Superior temporal gyrus (tissue), 1 donor: Measurements from ENCODE around the gene ZG16.
"Not testable (repeated sequence)": the region's sequence is repeated elsewhere in the genome, so short reads cannot be mapped to it uniquely, and the experiment has no call there.

ENCODE experiments used
- DNase-seq: peaks from one replicate; pipeline ENCODE4 v3.0.0-alpha.2; 2016; ENCODE audit errors: extremely low spot score

ZG16 gene

GRCh38 chr16:29787155-29787554 lies 9.1 kb downstream of the ZG16 start:
- DNase-seq, result not testable (repeated sequence)

- DNase-seq, result no peak
Observed at GRCh38 chr16:29789775-29790182, 11.7 kb downstream of the ZG16 start.

- DNase-seq, result peak; percentile 98
Observed at GRCh38 chr16:29790183-29790948, 12.3 kb downstream of the ZG16 start, which contains the start of gene KIF22. Gene KIF22 (plus strand): TSS chr16:29790751. CDS start chr16:29790760, 9 bp downstream.

DNA sequence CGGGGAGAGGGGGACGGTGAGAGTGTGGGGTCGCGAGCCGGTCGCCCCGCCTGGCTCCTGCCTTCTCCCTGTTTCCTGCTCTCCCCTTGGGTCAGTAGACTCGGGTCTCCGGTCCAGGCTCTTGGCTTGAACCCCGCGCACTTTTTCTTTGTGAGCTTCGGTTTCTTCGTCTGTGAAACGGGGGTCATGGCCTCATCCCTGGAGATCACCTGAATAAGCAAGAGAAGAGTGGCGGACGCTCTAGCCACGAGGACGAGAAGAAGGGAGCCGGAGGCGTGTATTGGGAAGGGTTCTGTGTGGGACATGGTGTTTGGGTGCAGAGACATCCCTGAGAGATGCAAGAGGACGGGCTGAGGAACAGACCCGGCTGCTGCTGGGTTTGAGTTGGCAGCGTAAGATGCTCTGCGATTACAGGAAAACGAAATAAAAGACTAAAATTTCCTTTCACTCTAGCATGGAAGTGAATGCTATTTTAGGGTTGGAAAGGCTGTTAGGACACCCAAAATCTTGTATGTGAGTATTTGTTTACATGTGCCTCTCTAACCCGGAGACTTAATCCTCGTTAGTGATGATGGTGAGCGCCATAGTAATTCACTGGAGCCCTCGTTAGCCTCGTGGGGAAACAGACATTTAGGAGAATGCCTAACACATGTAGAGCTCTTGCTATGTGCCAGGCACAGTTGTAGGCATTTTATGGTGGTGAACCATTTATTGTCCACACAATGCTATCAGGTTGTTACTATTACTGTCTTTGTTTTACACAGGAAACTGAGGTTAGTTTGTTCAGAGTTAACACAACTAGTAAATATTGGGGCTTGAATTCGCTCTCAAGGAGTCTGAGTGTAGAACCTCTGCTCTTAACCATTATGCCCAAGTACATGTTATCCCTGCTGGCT lies 13.1 kb downstream of the ZG16 start:
- DNase-seq, result peak; percentile 20

- DNase-seq, result no peak
Observed at GRCh38 chr16:29791845-29792807, 14.1 kb downstream of the ZG16 start.

DNA sequence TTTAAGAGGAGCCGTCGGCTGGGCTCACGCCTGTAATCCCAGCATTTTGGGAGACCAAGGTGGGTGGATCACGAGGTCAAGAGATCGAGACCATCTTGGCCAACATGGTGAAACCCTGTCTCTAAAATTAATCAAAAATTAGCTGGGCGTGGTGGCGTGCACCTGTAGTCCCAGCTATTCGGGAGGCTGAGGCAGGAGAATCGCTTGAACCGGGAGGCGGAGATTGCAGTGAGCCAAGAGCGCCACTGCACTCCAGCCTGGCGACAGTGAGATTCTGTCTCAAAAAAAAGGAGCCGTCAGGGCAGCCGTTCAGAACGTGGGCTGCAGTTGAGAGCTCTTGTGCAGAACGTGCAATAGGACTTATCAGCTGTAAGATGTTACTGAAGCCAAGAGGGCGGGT lies 15.1 kb downstream of the ZG16 start:
- not testable (repeated sequence) for DNase-seq

GRCh38 chr16:29794231-29794710 lies 16.2 kb downstream of the ZG16 start:
- no peak for DNase-seq

DNA sequence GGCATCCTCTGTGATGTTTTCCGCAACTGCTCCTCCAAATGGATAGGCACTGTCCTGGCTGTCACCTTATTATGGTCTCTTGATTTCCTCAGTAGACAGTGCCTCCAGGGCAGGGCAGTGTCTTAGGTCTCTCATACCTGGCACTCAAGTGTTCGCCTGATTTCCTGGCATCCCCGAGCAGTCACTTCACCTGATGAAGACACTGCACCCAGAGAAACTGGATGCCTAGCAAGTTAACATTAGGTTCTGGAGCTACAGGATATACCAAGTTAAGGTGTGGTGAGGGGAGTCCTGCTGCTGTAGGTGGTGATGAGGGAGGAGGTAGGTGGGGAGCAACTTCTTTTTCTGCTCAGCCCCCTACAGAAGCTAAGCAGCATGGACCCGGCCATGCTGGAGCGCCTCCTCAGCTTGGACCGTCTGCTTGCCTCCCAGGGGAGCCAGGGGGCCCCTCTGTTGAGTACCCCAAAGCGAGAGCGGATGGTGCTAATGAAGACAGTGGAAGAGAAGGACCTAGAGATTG lies 24.4 kb downstream of the ZG16 start:
- no peak for DNase-seq

DNA sequence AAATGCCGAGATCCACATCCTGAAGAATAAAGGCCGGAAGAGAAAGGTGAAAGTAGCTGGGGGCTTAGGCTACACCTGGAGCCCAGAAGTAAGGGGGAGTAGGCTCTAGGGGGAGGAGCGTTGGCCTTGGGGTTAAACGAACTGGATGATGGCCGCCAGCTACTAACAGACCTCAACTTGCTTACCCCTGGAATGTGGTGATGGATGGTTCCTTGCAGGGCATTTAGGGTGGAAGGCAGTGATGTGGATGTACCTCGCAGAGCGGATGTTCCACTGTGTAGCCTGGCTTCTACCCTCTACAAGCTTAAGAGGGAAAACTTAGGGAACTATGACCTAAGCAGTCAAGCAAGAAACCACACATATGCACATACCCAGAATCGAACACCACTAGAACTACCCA lies 26.0 kb downstream of the ZG16 start:
- no peak for DNase-seq

DNA sequence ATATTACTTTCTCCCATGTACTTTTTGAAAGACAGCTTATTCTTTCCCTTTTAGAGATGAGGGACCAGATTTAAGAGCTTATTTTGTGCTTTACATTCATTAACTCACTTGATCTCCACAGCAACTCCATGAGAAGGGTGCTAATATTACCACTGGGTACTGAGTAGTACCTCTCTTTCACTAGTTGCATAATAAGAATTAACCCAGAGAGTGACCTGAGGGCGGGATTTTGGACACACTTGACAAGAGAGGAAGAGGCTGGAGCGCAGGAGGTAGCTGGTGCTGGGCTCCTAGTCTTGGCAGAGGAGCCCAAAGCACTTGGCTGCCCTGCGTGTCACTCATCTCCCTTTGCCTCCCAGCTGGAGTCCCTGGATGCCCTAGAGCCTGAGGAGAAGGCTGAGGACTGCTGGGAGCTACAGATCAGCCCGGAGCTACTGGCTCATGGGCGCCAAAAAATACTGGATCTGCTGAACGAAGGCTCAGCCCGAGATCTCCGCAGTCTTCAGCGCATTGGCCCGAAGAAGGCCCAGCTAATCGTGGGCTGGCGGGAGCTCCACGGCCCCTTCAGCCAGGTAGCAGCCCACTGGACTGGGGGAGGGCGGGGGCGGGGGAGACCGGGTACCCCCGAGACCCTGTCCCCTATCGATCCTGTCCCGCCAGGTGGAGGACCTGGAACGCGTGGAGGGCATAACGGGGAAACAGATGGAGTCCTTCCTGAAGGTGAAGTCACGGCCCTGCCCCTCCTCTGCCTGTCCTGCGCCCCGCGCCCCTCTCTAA lies 26.6 kb downstream of the ZG16 start:
- peak; percentile 41 for DNase-seq

GRCh38 chr16:29805232-29806098 lies 27.4 kb downstream of the ZG16 start:
- peak; percentile 95 for DNase-seq

GRCh38 chr16:29806099-29806579 lies 28.1 kb downstream of the ZG16 start, which contains the start of gene MAZ:
Gene MAZ (plus strand): TSS chr16:29806529. CDS start chr16:29806702, 173 bp downstream.
- no peak for DNase-seq

DNA sequence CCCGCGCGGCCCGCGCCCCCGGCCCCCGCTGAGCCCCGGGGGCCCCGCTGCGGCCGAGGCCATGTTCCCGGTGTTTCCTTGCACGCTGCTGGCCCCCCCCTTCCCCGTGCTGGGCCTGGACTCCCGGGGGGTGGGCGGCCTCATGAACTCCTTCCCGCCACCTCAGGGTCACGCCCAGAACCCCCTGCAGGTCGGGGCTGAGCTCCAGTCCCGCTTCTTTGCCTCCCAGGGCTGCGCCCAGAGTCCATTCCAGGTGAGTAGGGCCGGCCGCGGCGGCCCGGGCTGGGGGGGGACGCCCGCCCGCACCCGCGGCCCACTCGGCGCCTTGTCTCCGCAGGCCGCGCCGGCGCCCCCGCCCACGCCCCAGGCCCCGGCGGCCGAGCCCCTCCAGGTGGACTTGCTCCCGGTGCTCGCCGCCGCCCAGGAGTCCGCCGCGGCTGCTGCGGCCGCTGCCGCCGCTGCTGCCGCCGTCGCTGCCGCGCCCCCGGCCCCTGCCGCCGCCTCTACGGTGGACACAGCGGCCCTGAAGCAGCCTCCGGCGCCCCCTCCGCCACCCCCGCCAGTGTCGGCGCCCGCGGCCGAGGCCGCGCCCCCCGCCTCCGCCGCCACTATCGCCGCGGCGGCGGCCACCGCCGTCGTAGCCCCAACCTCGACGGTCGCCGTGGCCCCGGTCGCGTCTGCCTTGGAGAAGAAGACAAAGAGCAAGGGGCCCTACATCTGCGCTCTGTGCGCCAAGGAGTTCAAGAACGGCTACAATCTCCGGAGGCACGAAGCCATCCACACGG lies 28.8 kb downstream of the ZG16 start:
- DNase-seq, result no peak

DNA sequence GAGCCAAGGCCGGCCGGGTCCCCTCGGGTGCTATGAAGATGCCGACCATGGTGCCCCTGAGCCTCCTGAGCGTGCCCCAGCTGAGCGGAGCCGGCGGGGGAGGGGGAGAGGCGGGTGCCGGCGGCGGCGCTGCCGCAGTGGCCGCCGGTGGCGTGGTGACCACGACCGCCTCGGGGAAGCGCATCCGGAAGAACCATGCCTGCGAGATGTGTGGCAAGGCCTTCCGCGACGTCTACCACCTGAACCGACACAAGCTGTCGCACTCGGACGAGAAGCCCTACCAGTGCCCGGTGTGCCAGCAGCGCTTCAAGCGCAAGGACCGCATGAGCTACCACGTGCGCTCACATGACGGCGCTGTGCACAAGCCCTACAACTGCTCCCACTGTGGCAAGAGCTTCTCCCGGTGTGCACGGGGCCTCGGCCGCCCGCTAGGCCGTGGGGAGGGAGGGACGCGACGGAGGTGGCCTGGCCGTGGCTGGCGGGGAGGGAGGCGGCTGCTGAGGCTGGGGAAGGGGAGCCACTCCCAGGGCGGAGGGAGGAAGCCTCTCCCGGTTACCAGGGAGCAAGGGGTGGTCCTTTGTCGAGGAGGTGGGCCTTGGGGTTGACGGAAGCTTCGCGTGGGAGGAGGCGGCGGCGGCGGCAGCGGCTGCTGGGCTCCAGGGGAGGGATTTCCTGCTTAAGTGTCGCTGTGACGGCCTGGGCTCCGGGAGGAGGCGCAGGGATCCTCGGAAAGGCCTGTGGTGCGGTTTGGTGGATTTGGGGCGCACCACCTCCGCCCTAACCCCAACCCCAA lies 29.6 kb downstream of the ZG16 start:
- peak; percentile 87 for DNase-seq

DNA sequence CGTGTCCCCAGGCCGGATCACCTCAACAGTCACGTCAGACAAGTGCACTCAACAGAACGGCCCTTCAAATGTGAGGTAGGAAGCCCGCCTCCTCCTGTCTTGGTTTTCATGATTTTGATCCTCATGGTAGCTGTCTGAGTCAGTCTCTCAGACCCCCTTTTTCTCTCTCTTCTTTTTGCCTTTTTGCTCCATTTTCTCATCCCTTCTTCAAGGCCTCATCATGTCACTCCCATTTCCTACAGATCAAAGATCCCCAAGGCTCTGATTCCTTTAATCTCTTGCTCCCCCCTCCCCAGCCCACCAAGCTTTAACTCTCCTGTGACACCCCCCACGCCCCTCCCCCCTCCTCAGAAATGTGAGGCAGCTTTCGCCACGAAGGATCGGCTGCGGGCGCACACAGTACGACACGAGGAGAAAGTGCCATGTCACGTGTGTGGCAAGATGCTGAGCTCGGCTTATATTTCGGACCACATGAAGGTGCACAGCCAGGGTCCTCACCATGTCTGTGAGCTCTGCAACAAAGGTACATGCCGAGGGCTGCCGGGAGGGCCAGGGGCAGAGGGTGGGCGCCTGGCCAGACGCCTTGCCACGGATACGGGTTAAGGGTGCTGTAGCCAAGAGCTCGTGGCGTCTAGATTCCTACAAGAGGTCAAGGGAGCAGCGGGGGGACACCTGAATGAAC lies 30.3 kb downstream of the ZG16 start:
- DNase-seq, result no peak

DNA sequence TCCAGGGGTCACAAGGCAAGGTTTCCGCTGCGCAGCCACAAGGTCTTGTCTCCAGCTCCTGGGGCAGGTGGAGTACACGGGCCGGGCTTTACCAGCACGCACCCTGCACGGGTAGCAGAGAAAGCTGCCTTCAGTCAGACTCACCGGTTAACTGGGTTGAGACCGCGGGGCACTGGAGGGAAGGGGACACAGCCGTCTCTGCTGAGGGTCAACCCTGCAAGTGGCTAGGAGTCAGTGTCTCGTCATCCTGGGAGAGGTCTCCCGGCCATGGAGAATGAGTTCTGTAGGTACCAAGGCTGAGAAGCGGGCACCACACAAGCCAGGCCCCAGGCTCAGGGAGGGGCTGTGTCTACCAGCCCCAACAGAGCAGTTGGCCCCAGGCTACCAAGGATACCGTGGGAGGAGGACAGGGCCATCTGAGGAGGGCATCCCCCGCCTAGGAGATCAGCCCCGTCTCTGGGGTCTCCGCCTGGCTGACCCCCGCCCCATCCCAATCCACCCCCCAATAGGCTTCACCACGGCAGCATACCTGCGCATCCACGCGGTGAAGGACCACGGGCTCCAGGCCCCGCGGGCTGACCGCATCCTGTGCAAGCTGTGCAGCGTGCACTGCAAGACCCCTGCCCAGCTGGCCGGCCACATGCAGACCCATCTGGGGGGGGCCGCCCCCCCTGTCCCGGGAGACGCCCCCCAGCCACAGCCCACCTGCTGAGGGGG lies 31.1 kb downstream of the ZG16 start:
- DNase-seq, result no peak
